TTC549 (cell line): ENCODE data around the gene ENKUR.
"Not testable (repeated sequence)": the region's sequence is repeated elsewhere in the genome, so short reads cannot be mapped to it uniquely, and the experiment has no call there.

Experiments
- FAIRE-seq: peaks from 2 replicates; lab custom pipeline; 2012; peaks lifted over from hg19 to GRCh38; lab: Jason Lieb, UNC

ENKUR gene

DNA sequence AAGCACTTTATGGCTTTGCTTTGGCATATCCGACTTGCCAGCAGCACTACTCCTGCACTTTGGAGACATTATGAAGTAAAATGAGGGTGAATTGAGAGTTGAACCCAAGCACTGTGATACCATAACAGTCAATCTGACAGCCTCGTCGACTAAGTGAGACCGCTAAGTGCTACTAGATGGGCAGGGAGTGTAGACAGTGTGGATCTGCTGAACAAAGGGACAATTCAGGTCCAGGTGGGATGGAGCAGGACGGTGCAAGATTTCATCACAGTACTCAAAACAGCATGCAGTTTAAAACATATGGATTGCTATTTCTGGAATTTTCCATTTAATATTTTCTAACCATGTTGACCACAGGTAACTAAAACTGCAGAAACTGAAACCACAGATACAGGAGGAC, 42.8 kb downstream of the ENKUR start:
- no peak for FAIRE-seq

DNA sequence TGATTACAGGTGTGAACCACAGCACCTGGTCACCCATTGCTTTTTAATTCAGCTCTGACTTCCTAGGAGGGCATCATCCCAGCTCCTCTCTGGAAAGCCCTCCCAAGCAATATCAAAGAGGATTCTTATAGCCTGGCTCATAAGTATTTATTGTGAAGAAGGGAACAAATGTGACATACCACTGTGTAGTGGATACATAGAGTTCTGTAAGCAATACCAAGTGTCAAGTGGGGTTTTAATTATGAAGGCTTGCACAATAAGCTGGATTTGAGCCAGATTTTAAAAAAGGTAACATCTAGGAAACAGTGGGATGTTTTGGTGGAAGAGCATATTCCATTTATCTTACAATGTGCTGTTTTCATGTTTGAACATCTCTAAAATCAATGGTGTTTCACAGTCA, 44.6 kb downstream of the ENKUR start:
- FAIRE-seq, result no peak

DNA sequence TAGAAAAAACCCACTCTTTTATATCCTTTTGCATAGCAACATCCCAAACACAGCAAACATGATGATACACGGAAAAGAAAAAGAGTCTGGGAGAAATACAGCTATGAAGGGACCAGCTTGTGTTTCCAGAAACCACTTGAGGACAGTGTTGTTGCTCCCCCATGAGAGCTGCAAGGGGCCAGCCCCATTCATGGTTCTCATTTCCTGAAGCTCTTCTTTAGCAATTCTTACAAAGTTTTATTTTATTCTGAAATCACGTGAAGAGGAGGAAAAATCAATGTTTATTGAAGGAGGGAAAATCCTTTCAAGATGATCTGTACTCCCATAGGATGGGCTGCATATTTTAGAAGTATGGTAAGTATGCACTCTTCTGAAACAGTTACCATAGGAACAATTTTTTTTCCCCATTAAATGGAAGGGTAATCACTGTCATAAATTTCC, 46.1 kb downstream of the ENKUR start:
- no peak for FAIRE-seq

DNA sequence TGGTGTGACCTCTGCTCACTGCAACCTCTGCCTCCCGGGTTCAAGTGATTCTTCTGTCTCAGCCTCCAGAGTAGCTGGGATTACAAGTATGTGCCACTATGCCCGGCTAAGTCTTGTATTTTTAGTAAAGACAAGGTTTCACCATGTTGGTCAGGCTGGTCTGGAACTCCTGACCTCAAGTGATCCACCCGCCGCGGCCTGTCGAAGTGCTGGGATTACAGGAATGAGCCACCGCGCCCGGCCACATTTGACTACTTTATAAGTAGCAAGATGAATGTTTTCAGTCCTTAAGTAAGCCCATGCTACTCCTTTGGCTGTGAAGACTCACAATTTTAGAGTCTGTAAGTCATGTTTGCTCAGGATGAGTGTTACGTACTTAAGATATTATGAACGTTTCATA, 47.0 kb downstream of the ENKUR start:
- not testable (repeated sequence) for FAIRE-seq

DNA sequence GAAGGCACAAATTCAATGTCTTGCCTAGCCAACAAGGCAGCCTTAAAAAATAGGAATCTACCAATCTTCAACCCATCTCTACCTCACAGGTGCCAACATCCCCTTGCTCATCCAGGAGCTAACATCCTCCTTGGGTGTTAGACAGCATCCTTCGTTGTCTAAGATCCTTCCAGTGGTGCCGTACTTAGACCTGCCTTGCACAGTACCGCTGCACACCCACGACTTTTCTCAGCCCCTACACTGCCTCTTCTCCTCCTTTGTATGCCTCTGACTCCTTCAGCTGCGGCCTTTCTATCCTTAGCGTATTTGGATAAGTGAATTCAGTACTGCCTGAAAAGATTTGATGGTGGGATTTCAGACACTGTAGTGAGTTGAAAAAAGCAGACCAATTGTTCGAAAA, 47.6 kb downstream of the ENKUR start:
- no peak for FAIRE-seq

DNA sequence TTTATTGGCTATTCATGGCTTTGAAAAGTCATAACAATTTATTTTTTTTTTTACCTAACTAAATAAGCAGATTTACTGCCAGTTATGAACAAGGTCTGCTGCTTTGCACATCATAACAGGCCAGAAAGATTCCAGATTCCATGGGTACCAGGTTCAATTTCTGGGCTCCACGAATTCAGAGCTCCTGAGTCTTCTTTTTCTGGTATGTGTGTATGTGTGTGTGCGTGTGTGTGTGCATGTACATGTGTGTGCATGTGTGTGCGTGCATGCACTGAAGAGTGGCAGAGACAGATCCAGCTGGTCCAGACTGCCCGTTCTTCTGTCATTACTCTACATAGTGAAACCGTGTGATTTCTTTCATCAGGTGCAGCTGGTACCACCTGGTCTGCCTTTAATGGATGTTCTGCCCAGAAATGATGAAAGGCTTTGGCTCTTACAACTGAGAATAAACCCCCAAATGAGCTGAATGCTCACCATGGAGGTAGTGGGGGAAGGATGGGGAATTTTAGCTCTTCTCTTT, 48.9 kb downstream of the ENKUR start:
- FAIRE-seq, result no peak

DNA sequence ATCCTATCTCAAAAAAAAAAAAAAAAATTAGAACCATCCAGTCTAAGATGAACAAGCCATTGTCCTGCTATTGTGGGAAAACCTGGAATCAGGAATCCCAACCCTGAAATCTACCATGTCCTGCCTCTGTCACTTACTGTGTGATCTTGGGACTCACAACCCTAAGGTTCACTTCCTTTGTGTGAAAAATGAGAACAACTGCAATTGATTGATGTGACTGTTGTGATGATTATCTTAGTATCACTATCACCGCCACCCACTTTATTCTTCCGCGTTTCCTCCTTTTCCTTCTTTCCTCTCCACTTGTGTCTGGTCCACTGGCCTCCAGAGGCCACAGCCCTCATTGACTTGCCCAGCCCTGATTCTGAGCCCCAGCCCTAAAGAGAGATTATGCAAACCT, 50.9 kb downstream of the ENKUR start:
- no peak for FAIRE-seq

DNA sequence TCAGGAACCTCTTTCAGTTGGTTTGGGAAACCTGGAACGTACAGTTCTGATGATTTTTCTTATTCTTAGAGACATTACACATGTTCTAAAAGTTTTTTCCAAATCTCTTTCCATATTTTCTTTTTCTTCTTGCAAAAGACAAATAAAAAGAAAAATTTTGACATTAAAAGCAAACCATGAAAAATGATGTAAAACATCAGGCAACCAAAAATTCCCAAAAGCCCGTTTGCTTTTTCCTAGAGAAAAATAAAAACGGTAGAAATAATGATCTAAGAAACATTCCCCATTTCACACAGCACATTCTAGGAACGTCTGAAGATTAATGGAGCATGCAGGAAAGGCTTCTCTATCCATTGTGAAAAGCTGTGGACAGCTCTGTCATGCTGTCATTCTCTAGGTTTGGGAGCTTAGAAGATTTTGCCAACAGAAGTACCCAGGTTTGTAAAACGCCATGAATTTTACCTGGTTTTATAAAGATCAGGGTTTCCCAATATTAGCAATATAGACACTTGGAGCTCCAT, 52.4 kb downstream of the ENKUR start:
- FAIRE-seq, result no peak

DNA sequence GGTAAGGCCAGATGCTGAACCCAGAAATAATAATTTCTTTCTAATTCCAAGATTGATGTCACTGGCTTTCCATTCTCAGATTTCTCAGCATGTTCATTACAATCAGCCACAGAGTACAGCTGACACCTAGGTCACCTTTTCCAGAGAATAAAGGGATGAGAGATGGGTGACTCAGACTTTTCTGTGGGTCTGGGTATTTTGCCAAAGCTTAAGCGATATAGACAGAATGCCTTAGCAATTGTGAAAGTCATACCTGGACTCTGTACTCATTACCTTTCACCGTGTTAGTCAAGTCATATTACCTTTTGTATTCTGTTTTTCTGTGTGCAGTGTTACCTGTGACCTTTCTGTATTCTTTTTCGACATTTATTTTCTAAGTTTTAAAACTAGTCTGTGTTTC, 53.0 kb downstream of the ENKUR start:
- no peak for FAIRE-seq

DNA sequence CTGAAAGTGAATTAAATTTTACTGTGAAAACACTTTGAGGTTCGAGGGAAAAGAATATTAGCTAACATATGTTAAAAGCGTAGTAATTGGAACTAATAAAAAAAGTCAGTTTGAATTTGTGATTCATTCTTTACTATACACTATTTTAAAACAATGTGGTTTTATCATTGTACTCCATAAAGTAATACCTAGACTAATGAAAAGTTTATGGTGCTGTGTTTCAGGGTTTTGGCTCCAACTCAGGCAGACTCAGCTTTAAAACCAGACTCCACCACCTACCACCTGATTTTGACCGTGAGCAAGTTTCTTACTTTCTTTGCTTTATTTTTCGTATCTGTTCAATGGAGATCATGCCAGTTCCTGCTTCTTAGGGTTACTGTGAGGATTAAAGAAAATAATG, 54.4 kb downstream of the ENKUR start:
- FAIRE-seq, result no peak

DNA sequence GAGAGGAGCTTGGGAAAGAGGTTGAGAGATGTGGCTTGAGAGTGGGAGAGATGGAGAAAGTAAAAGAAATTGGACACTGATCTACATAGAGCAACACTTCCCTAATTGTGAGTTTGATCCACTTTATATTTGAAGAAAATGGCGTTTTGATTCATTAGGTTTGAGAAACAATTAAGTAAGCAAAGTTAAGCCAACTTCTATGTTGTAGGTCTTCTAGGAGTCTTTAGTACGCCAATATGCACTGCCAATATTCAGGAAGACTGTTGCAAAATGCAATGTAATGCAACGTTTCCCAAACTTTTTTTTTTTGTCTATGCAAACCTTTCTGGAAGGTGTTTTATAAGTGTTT, 56.6 kb downstream of the ENKUR start:
- FAIRE-seq, result no peak

DNA sequence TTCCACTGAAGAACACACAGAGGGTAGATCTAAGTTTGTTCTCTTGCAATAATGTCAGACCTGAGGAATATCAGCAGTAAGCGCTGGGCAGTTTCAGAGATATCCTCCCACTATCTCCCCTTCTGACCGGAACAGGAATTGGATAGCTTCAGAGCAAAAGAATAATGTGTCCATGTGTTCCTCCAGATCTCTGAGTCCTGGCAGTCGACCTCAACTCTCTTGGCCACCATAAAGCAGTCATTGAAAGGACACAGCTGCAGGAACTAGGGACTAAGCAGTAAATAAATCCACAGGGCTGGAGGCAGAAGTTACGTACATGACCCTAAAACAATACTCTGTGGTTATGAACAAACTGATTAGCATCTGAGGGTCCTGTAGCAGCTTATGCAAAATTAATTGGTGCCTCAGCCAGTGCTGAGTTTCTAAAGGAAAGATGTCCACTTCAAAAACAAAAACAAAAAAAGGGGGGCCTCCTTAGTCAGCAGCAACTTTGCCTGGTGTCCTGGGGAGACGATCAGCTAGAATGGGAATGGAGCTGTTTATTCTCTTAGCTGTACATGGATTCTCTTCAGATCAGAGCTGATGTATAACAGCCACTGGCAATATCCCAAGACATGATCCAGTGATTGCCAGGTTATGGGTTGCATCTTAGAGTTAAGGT, 57.1 kb downstream of the ENKUR start:
- FAIRE-seq, result no peak

DNA sequence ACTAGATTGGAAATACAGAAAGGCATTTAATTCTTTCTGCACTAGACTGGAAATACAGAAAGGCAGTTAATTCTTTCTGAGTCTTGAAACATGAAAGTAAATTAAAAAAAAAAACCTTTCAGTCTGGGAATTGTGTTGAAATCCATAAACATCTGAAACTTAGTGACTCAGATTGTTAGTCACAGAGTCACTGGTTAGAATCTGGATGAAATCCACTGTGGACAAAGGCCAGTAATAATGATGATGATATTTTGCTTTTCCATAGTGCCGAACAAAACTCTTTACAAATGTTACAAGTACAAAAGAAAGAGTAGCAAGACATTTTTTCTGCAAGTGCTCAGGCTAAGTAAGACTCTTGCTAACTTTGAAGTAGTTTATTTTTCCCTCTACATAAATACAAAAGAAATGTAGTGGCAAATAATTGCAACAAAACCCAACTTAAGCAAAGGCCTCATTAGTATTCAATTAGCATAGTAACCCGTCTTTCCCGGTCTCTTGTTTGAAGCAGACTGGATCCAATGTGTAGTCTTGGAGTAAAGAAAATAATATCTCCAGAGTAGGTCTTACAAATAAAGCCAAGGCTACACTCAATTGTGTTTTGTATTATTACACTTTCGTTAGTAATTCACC, 57.8 kb downstream of the ENKUR start:
- no peak for FAIRE-seq

DNA sequence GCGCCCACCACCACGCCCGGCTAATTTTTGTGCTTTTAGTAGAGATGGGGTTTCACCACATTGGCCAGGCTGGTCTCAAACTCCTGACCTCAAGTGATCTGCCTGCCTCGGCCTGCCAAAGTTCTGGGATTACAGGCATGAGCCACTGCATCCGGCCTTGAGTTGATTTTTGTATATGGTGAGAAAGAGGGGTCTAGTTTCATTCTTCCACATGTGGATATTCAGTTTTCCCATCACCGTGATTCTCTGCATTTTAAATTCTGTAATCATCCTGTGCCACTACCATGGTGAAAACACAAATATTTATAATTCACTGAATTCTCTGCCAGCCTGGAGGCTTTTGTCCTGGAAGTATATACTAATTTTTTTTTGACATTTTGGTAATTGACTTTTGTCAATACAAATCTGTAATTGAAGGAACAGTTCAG, 58.3 kb downstream of the ENKUR start:
- not testable (repeated sequence) for FAIRE-seq

DNA sequence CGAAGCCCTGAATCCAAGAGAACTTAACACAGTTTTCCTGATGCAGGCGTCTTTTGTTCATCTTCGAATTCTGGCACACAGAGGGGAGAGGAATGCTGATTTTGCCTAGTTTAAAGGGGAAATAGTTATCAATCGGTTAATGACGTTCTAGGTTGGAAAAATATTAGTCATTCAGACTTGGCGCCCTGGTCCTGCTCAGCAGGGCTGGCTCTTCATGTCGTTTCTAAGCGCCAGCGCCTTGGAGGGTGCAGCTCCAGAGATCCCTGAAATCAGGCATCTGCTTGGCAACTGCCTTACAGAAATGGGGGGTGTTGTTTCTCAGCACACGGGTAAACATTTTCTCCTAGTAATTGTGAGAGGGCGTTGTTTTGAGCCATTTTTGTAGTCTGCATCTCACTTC, 62.3 kb downstream of the ENKUR start:
- no peak for FAIRE-seq

DNA sequence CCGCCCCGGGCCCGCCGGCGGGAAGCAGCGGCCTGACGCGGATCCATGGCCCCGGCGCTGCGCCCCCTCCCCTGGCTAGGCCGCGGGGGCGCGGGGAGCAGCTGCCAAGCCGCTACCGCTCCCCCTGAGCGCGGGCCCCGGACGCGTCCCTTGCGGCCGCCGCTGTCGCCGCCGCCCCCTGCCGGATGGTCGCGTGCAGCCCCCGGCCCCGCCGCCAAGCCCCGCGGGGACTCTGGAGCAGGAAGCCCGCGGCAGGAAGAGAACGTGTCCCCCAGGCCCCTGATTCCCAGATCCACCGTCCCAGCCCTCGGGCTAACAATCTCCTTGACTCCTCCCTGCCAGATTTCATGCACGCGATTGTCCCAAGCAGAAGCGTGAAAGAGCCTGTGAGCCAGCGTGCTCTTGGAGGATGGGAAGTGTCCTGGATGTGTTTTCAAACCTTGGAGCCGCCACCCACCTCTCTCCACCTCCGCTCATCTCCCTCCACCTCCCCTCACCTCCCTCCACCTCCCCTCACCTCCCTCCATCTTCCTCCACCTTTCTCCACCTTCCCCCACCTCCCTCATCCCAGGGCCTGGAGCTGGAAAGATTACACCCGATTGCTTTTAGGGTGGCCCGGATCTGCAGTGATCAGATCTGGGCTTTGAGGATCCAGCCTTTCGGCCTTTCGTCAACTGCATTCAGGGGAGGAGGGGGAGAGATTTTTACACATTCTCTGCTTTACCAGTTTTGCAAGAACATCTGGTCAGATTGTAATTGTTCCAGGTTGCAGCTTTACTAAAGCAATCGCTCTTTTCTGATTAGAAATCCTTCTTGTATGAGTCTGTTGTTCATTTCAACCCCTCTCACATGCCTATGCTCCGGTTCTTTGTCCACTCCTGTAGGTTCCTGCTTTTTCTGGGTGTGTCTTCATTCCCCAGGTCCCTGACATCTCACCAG, 63.0 kb downstream of the ENKUR start:
- FAIRE-seq, result no peak

DNA sequence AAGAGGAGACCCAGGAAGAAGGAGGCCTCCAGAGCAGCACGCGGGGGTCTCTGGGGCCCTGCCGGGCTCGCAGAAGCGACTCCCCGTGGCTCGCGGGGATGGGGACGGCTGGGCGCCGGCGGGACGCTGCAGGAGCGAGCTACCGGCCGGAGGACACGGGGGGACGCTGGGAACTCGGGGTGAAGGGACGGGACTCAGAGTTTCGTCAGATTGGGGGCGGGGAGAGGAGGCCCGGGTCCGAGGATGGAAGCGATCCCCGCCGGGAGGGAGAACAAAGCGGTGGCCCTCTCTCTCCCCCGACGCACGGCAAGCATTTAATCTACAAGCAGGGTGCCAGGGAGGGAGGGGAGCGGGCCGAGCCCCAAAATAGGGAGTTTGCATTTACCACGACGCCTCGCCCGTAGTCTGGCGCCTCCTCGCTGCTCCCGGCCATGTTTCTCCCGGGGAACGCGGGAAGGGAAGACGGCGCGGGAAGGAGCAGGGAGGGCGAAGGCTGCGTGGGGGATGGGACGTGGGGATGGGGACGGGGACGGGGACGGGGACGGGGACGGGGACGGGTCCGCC, 63.7 kb downstream of the ENKUR start, which contains the start of gene PRTFDC1:
Gene PRTFDC1, minus strand, starts transcription at position 464 of the 564 bp plus-strand sequence. Its CDS starts 31 bp downstream, at position 433.
- FAIRE-seq, result no peak

DNA sequence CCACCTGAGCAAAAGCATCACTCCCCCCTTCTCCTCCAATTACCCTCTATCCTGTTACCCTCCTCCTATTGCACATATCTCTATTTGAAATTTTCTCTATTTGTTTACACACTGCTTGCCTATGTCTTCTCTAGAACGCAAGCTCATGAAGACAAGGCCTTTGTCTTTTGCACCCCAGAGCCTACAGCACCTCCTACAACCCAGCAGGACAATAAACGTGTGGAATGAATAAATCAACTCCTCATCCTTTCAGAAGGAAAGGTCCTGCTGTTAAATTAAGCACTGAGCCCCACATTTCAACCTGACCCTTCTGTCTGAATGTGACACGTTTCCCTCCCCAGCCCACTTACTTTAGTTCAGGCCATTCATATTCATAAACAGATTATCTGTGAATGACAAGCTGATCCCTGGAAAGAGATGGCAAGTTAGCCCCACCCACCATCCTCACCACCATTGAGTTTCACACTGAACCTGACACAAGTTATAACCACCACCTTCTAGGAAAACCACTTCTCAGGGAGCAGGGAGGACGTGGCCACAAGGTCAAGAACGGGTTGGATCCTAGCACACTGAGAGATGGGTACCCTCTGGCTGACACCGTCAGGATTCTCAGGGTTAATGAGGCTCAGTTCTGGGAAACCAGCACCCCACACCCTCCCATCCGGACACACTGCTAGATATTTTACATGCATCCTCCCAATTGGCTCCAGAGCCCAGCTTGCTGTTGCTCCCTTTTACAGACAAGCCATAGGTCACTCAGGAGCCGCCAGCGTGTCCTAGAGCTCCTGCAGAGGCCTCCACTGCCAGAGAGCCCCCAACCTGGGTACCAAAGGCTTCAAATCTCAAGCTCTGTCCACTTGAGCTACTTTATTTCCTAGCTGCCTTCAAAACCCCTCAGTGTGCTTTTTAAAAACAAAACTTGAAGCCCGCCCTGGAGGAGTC, 64.5 kb downstream of the ENKUR start:
- no peak for FAIRE-seq

DNA sequence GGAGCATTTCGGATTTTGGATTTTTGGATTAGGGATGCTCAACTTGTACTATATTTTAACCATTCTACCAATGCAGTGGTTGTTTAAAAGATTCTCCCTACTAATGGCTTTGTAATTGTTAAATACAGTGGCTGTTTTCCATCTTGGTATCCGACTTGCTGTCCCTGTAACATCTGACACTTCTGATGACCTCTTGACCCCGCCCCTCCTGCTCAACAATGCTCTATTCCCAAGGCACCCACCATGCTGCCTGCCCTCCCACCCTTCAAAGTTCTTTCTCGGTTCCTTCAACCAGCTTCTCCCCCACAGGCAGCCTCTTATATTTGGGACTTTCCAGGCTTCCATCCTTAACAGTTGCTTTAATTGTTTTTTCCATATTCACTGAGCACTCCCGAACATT, 65.5 kb downstream of the ENKUR start:
- no peak for FAIRE-seq

DNA sequence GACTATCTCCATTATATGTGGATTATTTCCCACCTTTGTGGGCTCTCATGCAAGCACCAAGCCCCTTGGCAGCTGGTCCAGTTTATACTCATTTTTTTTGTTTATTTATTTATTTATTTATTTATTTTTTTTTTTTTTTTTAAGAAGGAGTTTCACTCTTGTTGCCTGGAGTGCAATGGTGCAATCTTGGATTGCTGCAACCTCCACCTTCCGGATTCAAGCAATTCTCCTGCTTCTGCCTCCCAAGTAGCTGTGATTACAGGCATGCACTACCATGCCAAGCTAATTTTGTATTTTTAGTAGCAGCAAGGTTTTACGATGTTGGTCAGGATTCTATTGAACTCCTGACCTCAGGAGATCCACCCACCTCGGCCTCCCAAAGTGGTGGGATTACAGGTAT, 66.3 kb downstream of the ENKUR start:
- no peak for FAIRE-seq
